ENCODE data around the gene HEPN1. TPM values are rescaled to one million over a fixed set of nuclear protein-coding genes. Genes with fewer than 3 reads are reported as not detected.

Gene HEPN1
- total and polyA plus RNA-seq, 2 of the 8 experiments (the other 6 are each of a cell fraction or from before 2014, with no cell fraction given), result not detected

GRCh38 chr11:124942466-124943253 is 23.6 kb downstream of the HEPN1 start (continued):
- TF ChIP-seq CHD7 (IDR thresholded peaks at IDR 0.05; ENCODE audit: insufficient replicate concordance, low read length), result no peak
- no peak for TF ChIP-seq ZNF274 (IDR thresholded peaks at IDR 0.05; ENCODE audit: borderline replicate concordance, extremely low read depth, low read length)
- TF ChIP-seq RBBP5 (IDR thresholded peaks at IDR 0.05; ENCODE audit: borderline replicate concordance, low read depth, low read length), result no peak
- TF ChIP-seq NANOG (IDR thresholded peaks at IDR 0.05; ENCODE audit: insufficient read depth, low read depth, low read length, poor library complexity, severe bottlenecking), result no peak
- no peak for TF ChIP-seq TAF1 (IDR thresholded peaks at IDR 0.05; ENCODE audit: low read depth, low read length)
- TF ChIP-seq PHF8 (conservative IDR thresholded peaks at IDR 0.05; ENCODE audit: low read depth, low read length), result no peak
- no peak for TF ChIP-seq CTBP2 (IDR thresholded peaks at IDR 0.05; ENCODE audit: borderline replicate concordance, insufficient read depth, insufficient read length, low read length)
- no peak for TF ChIP-seq CHD2 (IDR thresholded peaks at IDR 0.05; ENCODE audit: low read length)
- no peak for TF ChIP-seq SIX5 (IDR thresholded peaks at IDR 0.05; ENCODE audit: low read depth, low read length)
- TF ChIP-seq SP2 (IDR thresholded peaks at IDR 0.05; ENCODE audit: low read length), result no peak
